ENCODE results near the gene ALKBH1. TPM values are rescaled to one million over a fixed set of nuclear protein-coding genes. Genes with fewer than 3 reads are reported as not detected.

ALKBH1 gene
- polyA plus RNA-seq, 1 experiment, result 9.2 TPM

- H3K36me3 ChIP-seq (ENCODE audit: control insufficient read depth, insufficient read depth, low read length), result no peaks in the 10 kb centered on the region
- POLR2A ChIA-PET, result no interaction called here
Measured at GRCh38 chr14:77646907-77647306, 60.9 kb downstream of the ALKBH1 start.

GRCh38 chr14:77645520-77646230 lies 62.1 kb downstream of the ALKBH1 start:
- no peak overlapping the region for H3K4me3 ChIP-seq (ENCODE audit: low read depth, low read length)
- CTCF ChIA-PET, result interaction anchor here (0.6 to 1.5 kb wide), 2 partner anchors 63 to 143 kb away, joined by 3 to 6 read pairs; no protein-coding TSS in a partner anchor
- no peaks in the 10 kb centered on the region for H3K36me3 ChIP-seq (ENCODE audit: control insufficient read depth, insufficient read depth, low read length)
- POLR2A ChIA-PET, result no interaction called here
- 0 out of 2 replicates have a peak, but pooled peaks cover 1% of the 10 kb centered on the region for H3K27me3 ChIP-seq (ENCODE audit: control insufficient read depth, insufficient read depth, low read length)
- TF ChIP-seq CTCF (IDR thresholded peaks at IDR 0.05; ENCODE audit: insufficient read depth, low read depth, low read length), result no peak
- DNase-seq (ENCODE audit: low read depth), result no peak

More at GRCh38 chr14:77646907-77647306, 60.9 kb downstream of the ALKBH1 start:
- H3K4me3 ChIP-seq (ENCODE audit: low read depth, low read length), result no peak overlapping the region
- H3K27me3 ChIP-seq (ENCODE audit: control insufficient read depth, insufficient read depth, low read length), result 0 out of 2 replicates have a peak, but pooled peaks cover 1% of the 10 kb centered on the region
- DNase-seq (ENCODE audit: low read depth), result no peak
- no peak for TF ChIP-seq CTCF (IDR thresholded peaks at IDR 0.05; ENCODE audit: insufficient read depth, low read depth, low read length)
- CTCF ChIA-PET, result interaction anchor here (1.3 kb wide), 2 partner anchors 9 to 94 kb away, joined by 3 to 4 read pairs; no protein-coding TSS in a partner anchor

GRCh38 chr14:77642407-77642806 lies 65.4 kb downstream of the ALKBH1 start:
- CTCF ChIA-PET, result interaction anchor here (0.6 to 1.5 kb wide), 2 partner anchors 9 to 1570 kb away, joined by 3 read pairs; no protein-coding TSS in a partner anchor
- Histone ChIP-seq H3K27me3 (ENCODE audit: control insufficient read depth, insufficient read depth, low read length) (no peaks in the 10 kb centered on the region), H3K36me3 (ENCODE audit: control insufficient read depth, insufficient read depth, low read length) (no peaks in the 10 kb centered on the region), H3K4me3 (ENCODE audit: low read depth, low read length) (no peak overlapping the region)
- POLR2A ChIA-PET, result no interaction called here
- no peak for DNase-seq (ENCODE audit: low read depth)
- no peak for TF ChIP-seq CTCF (IDR thresholded peaks at IDR 0.05; ENCODE audit: insufficient read depth, low read depth, low read length)

GRCh38 chr14:77641534-77642341 lies 66.1 kb downstream of the ALKBH1 start:
- Histone ChIP-seq H3K36me3 (ENCODE audit: control insufficient read depth, insufficient read depth, low read length) (no peaks in the 10 kb centered on the region), H3K27me3 (ENCODE audit: control insufficient read depth, insufficient read depth, low read length) (no peaks in the 10 kb centered on the region), H3K4me3 (ENCODE audit: low read depth, low read length) (no peak overlapping the region)
- DNase-seq (ENCODE audit: low read depth), result no peak
- POLR2A ChIA-PET, result no interaction called here
- TF ChIP-seq CTCF (IDR thresholded peaks at IDR 0.05; ENCODE audit: insufficient read depth, low read depth, low read length), result no peak
- CTCF ChIA-PET, result interaction anchor here (0.6 to 1.5 kb wide), 2 partner anchors 10 to 1569 kb away, joined by 3 read pairs; no protein-coding TSS in a partner anchor
